Stimulated activated effector memory CD8-positive, alpha-beta T cell treated with anti-CD3 and anti-CD28 coated beads, Interleukin-12 subunit alpha, Interleukin-12 subunit beta, amount 100 ng/mL, for 72 hours (primary cell): ENCODE results near the gene GRB7.

ENCODE experiments used
- ATAC-seq: fragments of 150-1000 bp; cut with Tn5 transposase; 2 replicates; pipeline ENCODE4 v1.10.0; 2021
- DNase-seq, 2 donors: peaks; one replicate each; pipeline ENCODE4 v3.0.0; 2021 to 2022; ENCODE audit warnings: low spot score in 2 of 2
- H3K27ac Mint-ChIP-seq: one replicate; pipeline ENCODE4 v1.8.0; 2022; ENCODE audit warnings: mild to moderate bottlenecking, mixed read lengths
- H3K36me3 Mint-ChIP-seq: one replicate; pipeline ENCODE4 v1.8.0; 2022; ENCODE audit warnings: mild to moderate bottlenecking, mixed read lengths
- H3K4me1 Mint-ChIP-seq: one replicate; pipeline ENCODE4 v1.8.0; 2022; ENCODE audit warnings: mixed read lengths
- H3K4me3 Mint-ChIP-seq: one replicate; pipeline ENCODE4 v1.8.0; 2022; ENCODE audit warnings: mild to moderate bottlenecking, mixed read lengths
- H3K9me3 Mint-ChIP-seq: one replicate; pipeline ENCODE4 v1.8.0; 2022; ENCODE audit warnings: mixed read lengths

Gene GRB7

GRCh38 chr17:39782481-39782880 is 44.7 kb downstream of the GRB7 start:
- H3K9me3 Mint-ChIP-seq, result no peaks in the 10 kb centered on the region
- H3K27ac Mint-ChIP-seq, result peak overlapping the region; percentile 90
- DNase-seq (no peak), ATAC-seq (no peak)
- H3K4me3 Mint-ChIP-seq, result peak overlapping the region; percentile 41
- peaks cover 51% of the 10 kb centered on the region for H3K4me1 Mint-ChIP-seq
- H3K36me3 Mint-ChIP-seq, result peaks cover 90% of the 10 kb centered on the region

GRCh38 chr17:39782980-39783379 is 45.2 kb downstream of the GRB7 start:
- H3K4me1 Mint-ChIP-seq, result peaks cover 52% of the 10 kb centered on the region

GRCh38 chr17:39787041-39787440 is 49.3 kb downstream of the GRB7 start:
- Mint-ChIP-seq H3K27ac (peak overlapping the region; percentile 0), H3K4me1 (peaks cover 44% of the 10 kb centered on the region), H3K9me3 (no peaks in the 10 kb centered on the region), H3K4me3 (no peak overlapping the region), H3K36me3 (peaks cover 100% of the 10 kb centered on the region)
- ATAC-seq (no peak), DNase-seq (no peak)

More at GRCh38 chr17:39782980-39783379, 45.2 kb downstream of the GRB7 start:
- peaks cover 90% of the 10 kb centered on the region for H3K36me3 Mint-ChIP-seq
- H3K9me3 Mint-ChIP-seq, result no peaks in the 10 kb centered on the region
- no peak overlapping the region for H3K4me3 Mint-ChIP-seq
- ATAC-seq (no peak), DNase-seq (no peak)
- H3K27ac Mint-ChIP-seq, result peak overlapping the region; percentile 90

- Mint-ChIP-seq H3K4me1 (peaks cover 44% of the 10 kb centered on the region), H3K9me3 (no peaks in the 10 kb centered on the region), H3K36me3 (peaks cover 100% of the 10 kb centered on the region), H3K27ac (peak overlapping the region; percentile 81), H3K4me3 (no peak overlapping the region)
- ATAC-seq (no peak), DNase-seq (no peak)
Observed at GRCh38 chr17:39787743-39788484, 50.2 kb downstream of the GRB7 start.

GRCh38 chr17:39791111-39791992 is 53.6 kb downstream of the GRB7 start:
- Mint-ChIP-seq H3K36me3 (peaks cover 72% of the 10 kb centered on the region), H3K9me3 (no peaks in the 10 kb centered on the region), H3K4me3 (peak overlapping the region; percentile 51), H3K4me1 (peaks cover 62% of the 10 kb centered on the region), H3K27ac (peak overlapping the region; percentile 68)
- DNase-seq (peak in 1 of 2 donors; percentile 63), ATAC-seq (peak; percentile 89)

- Mint-ChIP-seq H3K4me3 (peak overlapping the region; percentile 51), H3K27ac (peak overlapping the region; percentile 80), H3K4me1 (peaks cover 64% of the 10 kb centered on the region), H3K36me3 (peaks cover 70% of the 10 kb centered on the region), H3K9me3 (no peaks in the 10 kb centered on the region)
- DNase-seq, result no peak
- peak; percentile 65 for ATAC-seq
Observed at GRCh38 chr17:39792526-39793221, 54.9 kb downstream of the GRB7 start.

GRCh38 chr17:39793301-39793872 is 55.6 kb downstream of the GRB7 start:
- peaks cover 65% of the 10 kb centered on the region for H3K4me1 Mint-ChIP-seq
- DNase-seq, result no peak
- H3K4me3 Mint-ChIP-seq, result peak overlapping the region; percentile 51
- no peak for ATAC-seq
- peak overlapping the region; percentile 80 for H3K27ac Mint-ChIP-seq
- H3K9me3 Mint-ChIP-seq, result no peaks in the 10 kb centered on the region
- H3K36me3 Mint-ChIP-seq, result peaks cover 70% of the 10 kb centered on the region

- H3K9me3 Mint-ChIP-seq, result no peaks in the 10 kb centered on the region
- peak overlapping the region; percentile 64 for H3K27ac Mint-ChIP-seq
- H3K4me3 Mint-ChIP-seq, result peak overlapping the region; percentile 51
- H3K36me3 Mint-ChIP-seq, result peaks cover 65% of the 10 kb centered on the region
- ATAC-seq, result peak; percentile 57
- no peak for DNase-seq
- H3K4me1 Mint-ChIP-seq, result peaks cover 68% of the 10 kb centered on the region
Observed at GRCh38 chr17:39794249-39794970, 56.7 kb downstream of the GRB7 start.
